Measurements from ENCODE around the gene TFR2. TPM values are rescaled to one million over a fixed set of nuclear protein-coding genes. Genes with fewer than 3 reads are reported as not detected.

TFR2 gene
- total RNA-seq, 2 experiments from 2014 or later: 12.1 to 26.0 TPM

DNA sequence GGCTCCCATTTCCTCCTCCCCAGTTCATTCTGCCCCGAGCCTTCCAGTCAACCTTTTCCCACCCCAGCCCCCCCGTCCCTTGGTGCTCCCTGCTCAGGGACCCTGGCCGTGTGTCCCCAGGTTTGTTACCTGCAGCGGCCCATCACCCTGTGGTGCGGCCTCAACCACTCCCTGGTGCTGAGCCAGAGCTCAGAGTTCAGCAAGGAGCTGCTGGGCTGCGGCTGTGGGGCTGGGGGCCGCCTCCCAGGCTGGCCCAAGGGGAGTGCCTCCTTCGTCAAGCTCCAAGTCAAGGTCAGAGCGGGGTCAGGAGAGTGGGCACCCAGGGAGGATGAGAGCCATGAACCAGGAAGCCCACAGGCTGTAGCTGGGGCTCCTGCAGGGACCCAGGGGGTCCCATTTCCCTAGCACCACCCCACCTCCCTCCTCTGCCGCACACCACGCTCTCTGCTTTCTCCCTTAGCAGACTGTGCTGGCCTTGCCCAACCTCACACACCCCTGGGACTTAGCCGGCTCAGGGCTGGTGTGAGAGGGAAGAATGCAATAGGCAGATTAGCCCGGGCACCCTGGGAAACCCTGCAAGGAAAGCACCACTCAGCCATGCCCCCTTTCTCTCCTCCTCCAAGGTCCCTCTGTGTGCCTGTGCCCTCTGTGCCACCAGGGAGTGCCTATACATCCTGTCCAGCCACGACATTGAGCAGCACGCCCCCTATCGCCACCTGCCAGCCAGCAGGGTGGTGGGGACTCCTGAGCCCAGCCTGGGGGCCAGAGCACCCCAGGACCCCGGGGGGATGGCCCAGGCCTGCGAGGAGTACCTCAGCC is 41.2 kb downstream of the TFR2 start:
- POLR2A ChIA-PET: interaction anchor here (0.7 kb wide), 1 partner anchor 1953 kb away, joined by 9 read pairs; no protein-coding TSS in a partner anchor

DNA sequence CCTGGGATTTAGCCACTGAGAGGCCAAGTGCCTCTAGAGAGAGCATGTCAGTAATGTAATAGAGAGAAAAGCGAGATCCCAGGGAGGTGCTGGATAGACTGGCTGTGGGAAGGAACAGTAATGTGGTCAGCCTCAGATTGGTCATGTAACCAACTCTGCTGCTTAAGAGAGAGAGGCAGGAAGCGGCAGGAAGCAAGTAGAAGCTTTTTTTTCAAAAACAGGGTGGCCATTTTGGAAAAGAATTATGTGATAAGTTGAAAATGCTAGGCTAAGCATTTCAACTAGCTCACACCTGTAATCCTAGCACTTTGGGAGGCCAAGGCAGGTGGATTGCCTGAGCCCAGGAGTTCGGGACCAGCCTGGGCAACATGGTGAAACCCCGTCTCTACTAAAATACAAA is 42.9 kb downstream of the TFR2 start:
- ChIA-PET POLR2A (interaction anchor here (0.6 to 1.2 kb wide), 2 partner anchors 10 to 252 kb away, joined by 4 read pairs; no protein-coding TSS in a partner anchor), CTCF (ENCODE audit: unreplicated experiment) (no interaction called here)
- H3K79me2 ChIP-seq (ENCODE audit: insufficient read depth, low read depth, low read length): no peaks in the 10 kb centered on the region
- H3K9me3 ChIP-seq (ENCODE audit: low read length): no peaks in the 10 kb centered on the region
- H3K4me3 ChIP-seq (ENCODE audit: low read depth, low read length, poor library complexity, severe bottlenecking): no peak overlapping the region
- BruUV-seq (replicated peaks): no TSS peak
- intact Hi-C loops (cut with micrococcal nuclease; ENCODE audit: unreplicated experiment): no loop called here
- no peak overlapping the region for H3K4me2 ChIP-seq (ENCODE audit: low read length)
- no peaks in the 10 kb centered on the region for H3K9me2 ChIP-seq (ENCODE audit: insufficient read depth, low read length)
- H2AFZ ChIP-seq (ENCODE audit: low read length): no peak overlapping the region
- no peak overlapping the region for H3K27ac ChIP-seq (ENCODE audit: low read depth, low read length, poor library complexity, severe bottlenecking)
- no peak for DNase-seq (ENCODE audit: low spot score)
- no peaks in the 10 kb centered on the region for H4K20me1 ChIP-seq (ENCODE audit: insufficient read depth, low read length)
- no peaks in the 10 kb centered on the region for H3K36me3 ChIP-seq (ENCODE audit: insufficient read depth, low read length)
- TF ChIP-seq, protein P1, sequence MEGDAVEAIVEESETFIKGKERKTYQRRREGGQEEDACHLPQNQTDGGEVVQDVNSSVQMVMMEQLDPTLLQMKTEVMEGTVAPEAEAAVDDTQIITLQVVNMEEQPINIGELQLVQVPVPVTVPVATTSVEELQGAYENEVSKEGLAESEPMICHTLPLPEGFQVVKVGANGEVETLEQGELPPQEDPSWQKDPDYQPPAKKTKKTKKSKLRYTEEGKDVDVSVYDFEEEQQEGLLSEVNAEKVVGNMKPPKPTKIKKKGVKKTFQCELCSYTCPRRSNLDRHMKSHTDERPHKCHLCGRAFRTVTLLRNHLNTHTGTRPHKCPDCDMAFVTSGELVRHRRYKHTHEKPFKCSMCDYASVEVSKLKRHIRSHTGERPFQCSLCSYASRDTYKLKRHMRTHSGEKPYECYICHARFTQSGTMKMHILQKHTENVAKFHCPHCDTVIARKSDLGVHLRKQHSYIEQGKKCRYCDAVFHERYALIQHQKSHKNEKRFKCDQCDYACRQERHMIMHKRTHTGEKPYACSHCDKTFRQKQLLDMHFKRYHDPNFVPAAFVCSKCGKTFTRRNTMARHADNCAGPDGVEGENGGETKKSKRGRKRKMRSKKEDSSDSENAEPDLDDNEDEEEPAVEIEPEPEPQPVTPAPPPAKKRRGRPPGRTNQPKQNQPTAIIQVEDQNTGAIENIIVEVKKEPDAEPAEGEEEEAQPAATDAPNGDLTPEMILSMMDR (conservative IDR thresholded peaks at IDR 0.05; ENCODE audit: low read length): no peak
- TF ChIP-seq EZH2phosphoT487 (IDR thresholded peaks at IDR 0.05; ENCODE audit: borderline replicate concordance, low read depth, low read length): no peak
- H3K4me1 ChIP-seq (ENCODE audit: insufficient read depth, low read length, poor library complexity, severe bottlenecking): peaks cover 1% of the 10 kb centered on the region

More for the DNA sequence above, 41.2 kb downstream of the TFR2 start:
- peak; percentile 48 for DNase-seq (ENCODE audit: low spot score)
- TF ChIP-seq, protein P1 (conservative IDR thresholded peaks at IDR 0.05; ENCODE audit: low read length): peak; percentile 74
- TF ChIP-seq EZH2phosphoT487 (IDR thresholded peaks at IDR 0.05; ENCODE audit: borderline replicate concordance, low read depth, low read length): no peak
- Histone ChIP-seq H3K36me3 (ENCODE audit: insufficient read depth, low read length) (no peaks in the 10 kb centered on the region), H4K20me1 (ENCODE audit: insufficient read depth, low read length) (no peaks in the 10 kb centered on the region), H3K4me2 (ENCODE audit: low read length) (no peak overlapping the region), H3K27ac (ENCODE audit: low read depth, low read length, poor library complexity, severe bottlenecking) (no peak overlapping the region), H3K9me2 (ENCODE audit: insufficient read depth, low read length) (no peaks in the 10 kb centered on the region), H3K79me2 (ENCODE audit: insufficient read depth, low read depth, low read length) (no peaks in the 10 kb centered on the region), H3K4me3 (ENCODE audit: low read depth, low read length, poor library complexity, severe bottlenecking) (no peak overlapping the region), H3K9me3 (ENCODE audit: low read length) (no peaks in the 10 kb centered on the region), H3K4me1 (ENCODE audit: insufficient read depth, low read length, poor library complexity, severe bottlenecking) (peaks cover 10% of the 10 kb centered on the region), H2AFZ (ENCODE audit: low read length) (no peak overlapping the region)
- no TSS peak for BruUV-seq (replicated peaks)
- CTCF ChIA-PET (ENCODE audit: unreplicated experiment): no interaction called here
- intact Hi-C loops (cut with micrococcal nuclease; ENCODE audit: unreplicated experiment): no loop called here

GRCh38 chr7:100595188-100595587 is 46.2 kb downstream of the TFR2 start:
- no peak overlapping the region for H3K4me2 ChIP-seq (ENCODE audit: low read length)
- H3K4me3 ChIP-seq (ENCODE audit: low read depth, low read length, poor library complexity, severe bottlenecking): no peak overlapping the region
- BruUV-seq (replicated peaks): no TSS peak
- H3K79me2 ChIP-seq (ENCODE audit: insufficient read depth, low read depth, low read length): no peaks in the 10 kb centered on the region
- DNase-seq (ENCODE audit: low spot score): no peak
- no peaks in the 10 kb centered on the region for H3K9me2 ChIP-seq (ENCODE audit: insufficient read depth, low read length)
- no peak for TF ChIP-seq EZH2phosphoT487 (IDR thresholded peaks at IDR 0.05; ENCODE audit: borderline replicate concordance, low read depth, low read length)
- TF ChIP-seq, protein P1 (conservative IDR thresholded peaks at IDR 0.05; ENCODE audit: low read length): no peak
- H2AFZ ChIP-seq (ENCODE audit: low read length): no peak overlapping the region
- no peaks in the 10 kb centered on the region for H3K4me1 ChIP-seq (ENCODE audit: insufficient read depth, low read length, poor library complexity, severe bottlenecking)
- POLR2A ChIA-PET: interaction anchor here (0.6 to 2.2 kb wide), 2 partner anchors 10 to 13 kb away, joined by 3 to 12 read pairs; partner anchors contain the start of genes FBXO24 and LRCH4
- intact Hi-C loops (cut with micrococcal nuclease; ENCODE audit: unreplicated experiment): no loop called here
- H3K9me3 ChIP-seq (ENCODE audit: low read length): no peaks in the 10 kb centered on the region
- CTCF ChIA-PET (ENCODE audit: unreplicated experiment): no interaction called here
- H3K27ac ChIP-seq (ENCODE audit: low read depth, low read length, poor library complexity, severe bottlenecking): no peak overlapping the region
- no peaks in the 10 kb centered on the region for H3K36me3 ChIP-seq (ENCODE audit: insufficient read depth, low read length)
- H4K20me1 ChIP-seq (ENCODE audit: insufficient read depth, low read length): no peaks in the 10 kb centered on the region

All from OCI-LY7 (cell line).